HG02642 (cell line): ENCODE measurements around the gene RBMS3.
"Not testable (repeated sequence)": the region's sequence is repeated elsewhere in the genome, so short reads cannot be mapped to it uniquely, and the experiment has no call there.

Source experiments
- ATAC-seq: cut with Tn5 transposase; IDR thresholded peaks from one replicate; pipeline ENCODE4 v1.9.1; 2021; ENCODE audit warnings: mild to moderate bottlenecking; ENCODE audit not compliant: unreplicated experiment, poor library complexity

The RBMS3 gene

DNA sequence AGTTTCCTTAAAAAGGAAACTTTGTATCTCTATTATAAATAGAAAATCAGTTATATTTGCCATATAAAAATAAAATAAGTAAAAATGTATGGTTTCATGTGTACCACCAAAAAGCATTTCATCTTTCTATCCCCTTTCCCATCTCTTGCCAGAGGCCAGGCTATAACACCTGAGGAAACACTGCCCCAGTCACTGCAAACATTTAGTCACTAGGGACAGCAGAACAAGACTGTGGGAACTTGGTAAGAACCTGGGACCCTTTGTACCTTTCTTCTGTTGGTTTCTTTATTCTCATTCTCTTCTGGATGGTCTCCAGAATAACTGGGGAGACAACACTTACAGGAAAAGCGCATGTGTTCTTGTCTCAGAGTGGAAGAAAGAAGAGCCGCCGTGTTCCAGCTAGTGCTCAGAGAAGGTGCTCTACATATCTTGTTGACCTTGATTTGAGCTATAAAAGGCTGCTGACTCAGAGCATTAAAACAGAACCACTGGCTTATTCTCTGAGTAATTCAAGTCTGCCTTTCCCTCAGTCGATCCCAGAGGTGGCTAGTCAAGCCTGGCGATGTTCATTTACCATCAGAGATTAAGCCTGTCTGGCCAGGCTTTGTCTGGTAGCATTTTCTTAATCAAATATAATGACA, 361.6 kb downstream of the RBMS3 start:
- no peak for ATAC-seq

DNA sequence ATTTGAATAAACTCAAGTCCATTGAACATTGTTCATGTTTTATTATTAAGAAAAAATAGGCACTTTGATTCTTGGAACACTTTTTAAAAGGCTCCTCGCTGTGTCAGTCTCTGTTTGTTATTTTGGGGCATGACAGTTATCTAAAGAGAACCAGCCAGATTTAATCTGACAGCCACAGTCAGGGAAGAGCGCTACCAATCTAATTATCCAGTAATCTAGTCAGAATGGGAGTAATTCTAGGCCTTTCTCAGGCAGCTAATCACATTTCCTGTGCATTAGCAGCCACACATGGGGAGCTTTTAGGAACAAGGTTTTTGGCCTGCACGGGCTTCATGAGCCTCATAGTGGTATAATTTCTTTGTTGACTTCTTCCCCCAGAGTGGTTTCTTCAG, 362.2 kb downstream of the RBMS3 start:
- ATAC-seq = no peak

DNA sequence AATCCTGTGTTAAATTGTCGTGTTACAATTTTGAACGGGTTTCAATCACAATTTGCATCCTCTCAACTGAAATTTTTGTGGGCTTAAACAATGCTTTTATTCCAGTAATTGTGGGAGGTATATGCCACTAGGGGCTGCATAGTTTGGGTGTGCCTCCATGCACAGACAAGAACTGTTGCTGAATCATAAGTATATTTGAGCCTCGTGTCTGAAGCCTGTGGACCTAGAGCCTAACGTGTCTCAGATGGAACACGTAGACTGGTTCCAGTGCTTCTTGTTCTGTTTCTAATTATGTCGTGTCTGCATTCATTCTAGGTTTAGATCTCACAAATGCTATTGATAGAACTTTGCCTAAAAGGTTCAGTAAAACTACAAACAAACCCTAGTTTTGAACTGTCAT, 363.4 kb downstream of the RBMS3 start:
- no peak for ATAC-seq

DNA sequence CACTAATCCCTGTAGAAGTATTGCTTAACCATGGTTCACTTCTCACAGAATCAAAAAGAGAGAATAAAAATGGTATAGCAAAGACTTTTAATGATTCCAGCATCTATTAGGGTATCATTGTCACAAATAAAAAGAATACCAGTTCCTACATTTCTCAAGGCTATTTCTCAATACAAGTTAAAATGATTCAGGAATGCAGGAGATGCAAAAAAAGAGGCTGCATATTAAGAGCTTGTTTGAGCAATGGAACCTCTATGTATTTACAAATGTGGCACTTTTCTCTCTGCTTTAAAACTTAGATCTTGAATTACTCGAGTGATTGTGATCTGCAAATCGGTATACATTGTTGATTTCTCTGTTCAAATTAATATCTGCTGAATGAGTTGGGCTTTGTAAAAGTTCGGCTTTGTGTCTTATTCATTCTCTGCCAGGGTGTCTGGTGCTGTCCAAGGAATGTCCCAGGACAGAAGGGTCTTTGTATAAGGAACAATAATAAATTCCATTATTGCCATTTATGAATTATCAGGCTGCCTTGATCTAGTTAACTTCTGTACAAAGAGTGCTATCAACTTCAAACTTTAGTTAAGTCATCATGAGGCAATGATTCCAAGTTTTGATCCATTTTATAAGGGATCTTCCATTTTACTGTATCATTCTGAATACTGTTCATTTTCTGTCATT, 364.2 kb downstream of the RBMS3 start:
- no peak for ATAC-seq

DNA sequence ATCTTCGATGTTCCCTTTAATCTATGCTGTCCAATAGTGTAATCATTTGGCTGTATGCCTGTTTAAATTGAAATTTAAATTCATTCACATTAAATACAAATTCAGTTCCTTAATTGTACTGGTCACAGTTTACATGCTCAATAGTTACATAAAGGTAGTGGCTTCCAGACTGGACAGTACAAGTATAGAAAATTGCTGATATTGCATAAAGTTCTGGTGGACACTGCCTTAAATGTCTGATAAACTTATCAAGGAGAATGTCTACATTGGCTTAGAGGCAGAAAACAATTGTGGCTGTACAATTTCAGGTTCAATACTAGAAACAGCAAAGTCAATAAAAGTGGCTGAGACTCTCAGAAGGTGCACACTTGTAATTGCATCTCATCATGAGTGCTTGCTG, 365.2 kb downstream of the RBMS3 start:
- no peak for ATAC-seq

DNA sequence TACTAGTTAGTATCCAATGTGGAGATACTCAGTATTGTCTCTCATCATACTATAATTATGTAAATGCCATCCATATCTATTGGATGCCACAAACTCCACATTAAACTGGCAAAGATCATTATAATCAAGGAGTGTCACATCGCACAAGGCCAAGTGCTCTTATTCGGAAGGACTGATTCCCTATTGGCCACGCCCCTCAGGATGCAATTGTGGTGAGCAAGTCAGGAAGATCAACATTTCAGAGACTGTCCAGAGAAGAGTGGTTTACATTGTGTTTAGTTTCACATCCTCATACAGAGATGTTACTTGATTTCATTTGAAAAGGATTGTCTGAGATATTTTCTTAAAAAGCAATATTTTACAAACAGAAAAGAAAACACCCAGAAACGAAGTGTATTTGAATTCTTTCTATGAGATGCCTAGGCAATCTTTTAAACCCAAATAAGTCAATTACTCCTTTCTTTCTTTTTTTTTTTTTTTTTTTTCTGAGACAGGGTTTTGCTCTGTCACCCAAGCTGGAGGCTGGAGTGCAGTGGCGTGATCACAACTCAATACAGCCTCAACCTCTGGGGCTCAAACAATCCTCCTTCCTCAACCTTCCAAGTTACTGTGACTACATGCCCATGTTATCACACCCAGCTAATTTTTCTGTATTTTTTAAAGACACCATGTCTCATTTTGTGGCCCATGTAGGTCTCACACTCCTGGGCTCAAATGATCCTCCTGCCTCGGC, 369.1 kb downstream of the RBMS3 start:
- ATAC-seq = no peak

DNA sequence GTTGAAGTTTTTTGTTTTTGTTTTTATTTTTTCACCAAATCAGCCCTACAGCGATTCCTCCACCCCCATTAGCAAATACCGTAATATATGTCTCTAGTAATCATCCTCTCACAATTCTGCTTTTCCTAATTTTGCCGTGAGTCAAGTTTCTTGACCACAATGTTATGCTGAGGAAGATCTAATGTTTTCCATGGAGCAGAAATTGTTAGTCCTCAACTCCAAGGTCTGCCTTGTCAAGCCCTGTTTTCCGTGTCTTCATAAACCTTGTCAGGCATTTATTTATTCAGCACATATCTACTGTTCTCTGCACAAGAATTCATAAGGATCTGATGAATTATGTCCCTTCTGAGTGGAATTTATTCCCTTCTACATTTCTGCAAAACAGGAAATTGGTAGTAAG, 372.8 kb downstream of the RBMS3 start:
- no peak for ATAC-seq

DNA sequence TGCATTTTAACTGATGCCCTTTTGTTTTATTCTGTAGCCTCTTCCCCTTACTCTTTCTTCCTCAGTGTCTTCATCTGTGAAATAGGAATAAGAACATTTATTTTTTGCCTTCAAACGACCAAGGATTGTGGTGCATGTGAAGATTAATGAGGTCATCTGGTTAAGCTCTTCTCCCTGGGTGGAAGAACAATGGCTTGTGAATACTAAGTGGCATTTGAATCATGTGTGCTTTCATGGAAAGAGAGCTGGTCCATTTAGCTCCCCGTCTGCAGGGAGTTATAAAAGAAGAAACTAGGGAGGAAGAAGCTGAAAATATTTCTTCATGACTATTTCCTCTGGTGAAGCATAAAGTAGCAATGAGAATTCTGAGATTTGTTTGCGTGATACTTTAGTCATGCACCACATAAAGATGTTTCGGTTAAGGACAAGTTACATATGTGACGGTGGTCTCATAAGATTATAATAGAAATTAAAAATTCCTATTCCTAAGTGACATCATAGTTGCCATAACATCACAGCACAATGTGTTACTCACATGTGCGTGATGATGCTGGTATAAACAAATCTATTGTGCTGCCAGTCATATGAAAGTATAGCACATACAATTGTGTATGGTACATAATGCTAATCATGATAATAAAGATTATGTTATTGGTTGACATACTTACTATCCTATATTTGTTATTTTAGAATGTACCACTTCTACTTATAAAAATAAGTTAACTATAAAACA, 374.3 kb downstream of the RBMS3 start:
- ATAC-seq = no peak

DNA sequence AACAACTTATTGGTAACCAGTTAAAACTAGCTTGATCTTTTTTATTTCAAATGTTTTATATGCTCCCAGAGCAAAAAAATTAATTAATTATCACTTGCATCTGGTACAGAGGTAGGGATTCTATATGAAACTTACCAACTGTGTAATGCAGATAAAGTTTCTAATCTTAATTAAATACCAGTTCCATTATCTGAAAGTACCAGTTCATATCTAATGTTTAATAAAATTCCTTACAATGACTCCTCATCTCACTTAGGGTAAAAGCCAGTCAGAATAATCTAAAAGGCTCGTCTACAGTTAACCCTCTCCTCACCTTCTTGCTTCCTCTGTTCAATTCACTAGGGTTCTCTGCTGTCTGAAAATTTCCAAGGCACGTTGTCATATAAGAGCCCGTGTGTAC, 384.8 kb downstream of the RBMS3 start:
- ATAC-seq = no peak

DNA sequence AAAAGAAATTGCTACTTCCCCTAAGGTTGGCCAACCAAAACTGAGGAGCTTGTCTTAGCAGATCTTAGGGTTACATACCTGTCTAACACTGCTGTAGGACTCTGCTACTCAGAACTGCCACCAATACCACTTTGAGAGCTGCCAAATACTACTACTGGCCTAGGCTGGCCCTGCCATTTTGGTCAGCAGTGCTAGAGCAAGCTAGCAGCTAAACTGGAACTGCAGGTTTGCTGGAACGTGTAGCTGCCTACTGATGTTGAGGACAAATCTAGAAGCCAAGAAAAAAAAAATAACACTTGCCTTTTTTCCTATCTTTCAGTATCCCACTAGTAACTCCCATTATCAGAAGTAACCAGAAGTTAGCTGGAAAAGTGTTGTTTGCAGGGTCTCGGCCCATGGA, 387.4 kb downstream of the RBMS3 start:
- ATAC-seq = no peak

DNA sequence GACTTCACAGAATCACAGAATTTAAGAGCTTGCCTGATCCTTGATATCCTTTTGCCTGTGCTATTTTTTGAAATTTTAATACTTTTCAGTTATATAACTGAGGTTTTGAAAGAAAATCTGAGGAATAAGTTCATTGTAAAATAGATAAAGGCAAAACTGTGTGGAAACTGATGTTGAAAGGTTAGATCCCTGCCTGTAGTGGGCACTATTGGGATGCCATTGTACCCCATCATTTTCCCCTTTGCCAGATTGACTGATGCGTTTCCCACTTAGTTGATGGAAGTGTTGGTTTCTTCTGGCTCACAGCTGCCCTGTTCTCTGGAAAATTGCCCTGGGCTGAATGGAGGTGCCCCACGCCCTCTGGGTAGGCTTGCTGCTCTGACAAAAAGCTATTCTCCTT, 387.9 kb downstream of the RBMS3 start:
- no peak for ATAC-seq

DNA sequence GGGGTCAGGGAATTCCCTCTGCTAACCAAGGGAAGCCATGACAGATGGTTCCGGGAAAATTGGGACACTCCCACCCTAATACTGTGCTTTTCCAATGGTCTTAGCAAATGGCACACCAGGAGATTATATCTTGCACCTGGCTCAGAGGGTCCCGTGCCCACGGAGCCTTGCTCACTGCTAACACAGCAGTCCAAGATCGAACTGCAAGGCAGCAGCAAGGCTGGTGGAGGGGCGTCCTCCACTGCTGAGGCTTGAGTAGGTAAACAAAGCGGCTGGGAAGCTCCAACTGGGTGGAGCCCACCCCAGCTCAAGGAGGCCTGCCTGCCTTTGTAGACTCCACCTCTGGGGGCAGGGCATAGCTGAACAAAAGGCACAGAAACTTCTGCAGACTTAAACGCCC, 389.6 kb downstream of the RBMS3 start:
- not testable (repeated sequence) for ATAC-seq

DNA sequence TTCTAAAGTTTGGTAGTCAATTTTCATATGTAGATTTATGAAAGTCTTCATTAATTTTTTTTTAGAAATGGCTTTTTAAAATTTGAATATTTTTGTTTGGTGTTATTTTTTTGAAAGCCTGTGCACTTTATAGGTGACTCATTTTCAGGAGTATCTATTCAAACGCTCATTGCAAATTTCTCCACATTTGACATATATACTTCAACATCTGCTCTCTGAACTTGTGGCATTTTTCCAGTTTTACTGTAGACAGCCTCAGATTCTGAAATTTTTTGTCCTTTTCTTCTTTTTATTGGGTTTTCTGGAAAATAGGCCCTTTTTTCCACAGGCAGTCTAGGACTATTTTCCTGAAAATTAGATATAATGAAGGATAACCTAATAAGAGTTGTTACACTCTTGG, 396.6 kb downstream of the RBMS3 start:
- no peak for ATAC-seq

DNA sequence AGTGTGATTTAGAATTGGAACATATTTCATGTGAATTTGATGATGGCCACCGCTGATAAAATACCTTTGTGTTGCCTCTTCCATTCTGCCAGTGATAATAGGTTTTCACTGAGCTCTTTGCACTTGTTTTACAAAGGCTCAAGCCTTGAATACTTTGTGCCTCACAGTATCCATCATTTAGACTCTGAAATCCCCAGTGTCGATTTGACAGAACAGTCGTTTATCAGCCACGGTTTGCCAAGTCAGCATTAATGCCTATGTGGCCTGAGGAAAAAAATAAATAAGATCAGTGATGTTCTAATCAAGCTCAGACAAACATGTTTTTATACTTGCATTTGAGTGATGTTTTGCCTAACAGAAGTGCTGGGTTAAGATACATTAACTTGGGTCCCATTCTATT, 399.1 kb downstream of the RBMS3 start:
- no peak for ATAC-seq

DNA sequence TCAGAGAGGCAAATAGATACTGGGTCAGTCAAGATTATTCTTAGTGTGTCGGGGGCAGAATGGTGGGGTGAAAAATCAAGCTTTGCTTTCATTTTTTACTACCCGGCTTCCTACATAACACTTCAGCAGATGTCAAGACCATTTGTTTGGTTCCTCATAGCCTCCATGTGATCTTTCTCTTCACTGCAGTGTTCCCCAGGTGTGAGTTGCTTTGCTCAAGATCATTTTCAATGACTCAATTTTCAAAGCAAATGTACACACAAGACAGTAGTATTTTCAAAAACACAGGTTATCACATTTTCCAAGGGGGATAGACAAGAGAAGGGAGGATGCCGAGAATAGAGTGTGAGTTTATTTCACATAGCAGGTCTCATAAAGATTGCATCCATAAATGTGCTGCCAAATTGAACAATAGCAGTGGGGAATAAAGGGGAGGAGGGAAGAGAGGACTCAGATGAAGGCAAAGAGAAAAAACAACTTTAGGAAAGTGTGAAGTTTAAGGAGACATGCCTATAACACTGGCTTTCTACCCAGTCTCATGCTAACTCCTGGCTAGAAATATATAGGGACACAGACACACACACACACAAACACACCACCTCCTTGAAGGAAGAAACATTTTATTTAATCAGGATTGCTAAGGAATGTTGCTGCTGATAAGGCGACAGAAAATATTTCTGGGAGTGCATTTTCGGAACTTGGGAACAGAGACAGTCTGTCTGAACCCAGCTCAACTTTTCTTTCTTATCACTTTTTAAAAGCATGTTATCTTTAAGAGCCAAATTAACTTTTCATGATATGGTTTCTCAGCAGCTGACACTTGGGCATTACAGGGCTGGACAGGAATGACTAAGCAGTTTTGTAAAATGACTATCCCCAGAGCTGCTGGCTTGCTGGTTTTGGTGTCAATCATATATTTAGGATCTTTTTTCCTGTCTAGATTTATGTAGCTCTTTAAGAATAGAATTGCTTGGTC, 402.4 kb downstream of the RBMS3 start:
- peak; percentile 55 for ATAC-seq

DNA sequence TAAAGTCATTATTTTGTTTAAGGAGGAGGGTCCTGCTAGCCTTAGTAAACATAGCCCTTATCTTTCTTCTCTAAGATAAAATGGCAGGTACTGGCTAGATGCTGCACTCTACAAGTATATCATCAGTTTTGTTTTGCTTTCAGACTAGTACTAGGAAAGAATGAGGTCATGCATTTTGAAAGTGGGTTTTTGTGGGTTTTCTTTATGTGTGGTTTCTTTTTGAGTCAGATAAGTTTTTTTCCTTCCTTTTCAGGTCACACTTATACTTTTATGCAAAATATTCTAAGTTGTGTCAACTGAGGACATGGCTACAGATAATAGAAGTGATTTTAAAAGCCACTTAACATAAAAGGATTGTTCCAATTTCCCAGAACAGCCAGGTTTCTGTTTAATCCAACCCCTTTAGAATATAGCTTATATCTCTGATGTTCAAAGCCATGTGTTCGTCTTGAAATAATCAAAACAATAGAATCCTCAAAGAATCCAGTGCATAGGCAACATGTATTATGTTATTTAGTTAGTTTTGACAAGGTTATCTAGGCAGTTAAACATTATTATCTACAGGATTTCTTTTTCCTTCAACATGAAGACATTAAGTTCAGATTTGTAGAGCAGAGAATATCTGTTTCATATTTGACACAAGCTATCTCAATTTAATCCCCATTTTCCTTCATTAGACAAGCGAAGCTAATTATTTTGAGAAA, 406.2 kb downstream of the RBMS3 start:
- peak; percentile 96 for ATAC-seq

DNA sequence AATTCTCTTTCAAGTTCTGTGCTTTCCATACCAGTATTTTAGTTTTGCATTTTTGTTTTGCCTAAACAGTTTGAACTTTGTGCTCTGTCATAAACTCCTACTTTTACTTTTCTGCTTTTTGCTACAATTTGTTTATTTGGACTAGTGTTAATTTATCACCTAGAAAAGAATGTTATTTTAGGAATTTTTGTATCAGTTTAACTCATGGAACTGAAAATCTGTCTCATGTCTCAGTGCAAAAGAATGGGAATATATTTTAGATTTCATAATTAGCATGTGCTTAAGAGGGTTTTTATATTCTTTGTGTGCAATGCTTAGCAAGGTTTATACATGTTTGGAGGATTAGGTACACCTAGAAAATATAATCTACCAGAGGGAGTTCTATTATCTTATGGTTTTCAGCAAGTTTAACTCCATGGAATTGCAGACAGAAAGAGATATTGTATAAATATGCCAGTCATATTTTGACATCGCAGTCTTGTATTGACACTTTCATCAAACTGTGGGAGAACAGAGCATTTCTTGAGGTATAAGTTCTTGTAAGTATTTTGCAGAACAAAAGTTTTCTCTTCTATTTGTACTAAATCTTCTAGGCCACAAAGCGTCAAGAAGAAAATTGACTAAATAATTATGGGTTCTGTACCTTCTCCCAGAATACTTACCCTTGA, 409.9 kb downstream of the RBMS3 start:
- ATAC-seq = no peak

DNA sequence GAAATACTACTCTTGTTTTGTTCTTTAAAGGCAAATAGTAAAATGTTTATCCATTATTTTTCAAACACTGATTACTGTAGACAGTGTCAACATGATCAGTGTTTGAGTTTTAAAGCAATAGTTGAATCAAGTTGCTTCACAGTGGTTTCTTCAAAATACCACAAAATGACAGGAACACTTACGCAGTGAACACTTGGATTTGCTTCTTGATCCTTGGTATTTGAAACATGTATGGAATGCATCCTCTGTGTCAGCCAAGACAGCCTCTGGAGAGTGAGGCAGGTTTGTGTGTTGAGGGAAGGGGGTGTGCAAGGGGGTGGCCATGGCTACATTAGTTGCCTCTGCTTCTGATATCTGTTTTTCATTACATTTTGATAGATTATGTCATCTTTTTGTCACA, 413.0 kb downstream of the RBMS3 start:
- no peak for ATAC-seq

DNA sequence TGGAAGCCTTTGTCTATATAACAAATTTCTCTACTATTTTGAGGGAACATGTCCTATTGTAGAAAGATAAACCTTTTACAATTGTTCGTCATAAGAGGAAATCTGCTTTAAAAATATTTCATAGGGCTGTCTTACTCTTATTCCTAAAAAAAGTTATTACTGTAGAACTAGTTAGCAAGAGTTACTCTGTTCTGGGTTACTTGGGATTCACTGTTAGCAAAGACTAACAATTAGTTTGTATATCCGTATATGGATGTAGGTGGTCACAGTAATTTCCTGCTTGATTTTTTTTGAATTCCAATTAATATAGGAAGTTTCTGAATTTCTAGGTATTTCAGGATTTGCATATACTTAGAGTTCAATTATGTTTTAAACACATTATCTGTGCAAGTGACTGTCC, 413.5 kb downstream of the RBMS3 start:
- no peak for ATAC-seq
